ENCODE results near the gene PAX8. TPM values are rescaled to one million over a fixed set of nuclear protein-coding genes. Genes with fewer than 3 reads are reported as not detected.

PAX8 gene
- total and polyA plus RNA-seq, 2 donors = 0.19 to 0.41 TPM

- Histone ChIP-seq H3K27me3 (ENCODE audit: control insufficient read depth in 2 of 2, insufficient read depth in 1 of 2, low read length in 1 of 2) (peaks cover 51 to 99% of the 10 kb centered on the region in 2 donors), H3K4me1 (ENCODE audit: control insufficient read depth in 2 of 2, insufficient read depth in 2 of 2, low read length in 2 of 2) (no peaks in the 10 kb centered on the region), H3K9me3 (ENCODE audit: control insufficient read depth in 2 of 2, insufficient read depth in 1 of 2, low read length in 1 of 2) (no peaks in the 10 kb centered on the region), H3K36me3 (ENCODE audit: control insufficient read depth in 2 of 2, insufficient read depth in 2 of 2, low read length in 1 of 2) (no peaks in the 10 kb centered on the region), H3K27ac (ENCODE audit: low read depth in 1 of 2, low read length in 1 of 2) (no peak overlapping the region), H3K4me3 (ENCODE audit: low read length in 2 of 2) (no peak overlapping the region)
- no peak for DNase-seq (ENCODE audit: low read depth in 6 of 9, low spot score in 9 of 9)
- WGBS = 8% methylated on average over 38 of the region's 38 CpGs
These were observed 3.0 kb downstream of the PAX8 start for GRCh38 chr2:113275556-113276215.

GRCh38 chr2:113274432-113274831 is 4.3 kb downstream of the PAX8 start:
- Histone ChIP-seq H3K27me3 (ENCODE audit: control insufficient read depth in 2 of 2, insufficient read depth in 1 of 2, low read length in 1 of 2) (peaks cover 47 to 92% of the 10 kb centered on the region in 2 donors), H3K36me3 (ENCODE audit: control insufficient read depth in 2 of 2, insufficient read depth in 2 of 2, low read length in 1 of 2) (no peaks in the 10 kb centered on the region), H3K4me3 (ENCODE audit: low read length in 2 of 2) (no peak overlapping the region), H3K4me1 (ENCODE audit: control insufficient read depth in 2 of 2, insufficient read depth in 2 of 2, low read length in 2 of 2) (no peaks in the 10 kb centered on the region), H3K27ac (ENCODE audit: low read depth in 1 of 2, low read length in 1 of 2) (no peak overlapping the region), H3K9me3 (ENCODE audit: control insufficient read depth in 2 of 2, insufficient read depth in 1 of 2, low read length in 1 of 2) (no peaks in the 10 kb centered on the region)
- no peak for DNase-seq (ENCODE audit: low read depth in 6 of 9, low spot score in 9 of 9)

- Histone ChIP-seq H3K4me1 (ENCODE audit: control insufficient read depth in 2 of 2, insufficient read depth in 2 of 2, low read length in 2 of 2) (no peaks in the 10 kb centered on the region), H3K27me3 (ENCODE audit: control insufficient read depth in 2 of 2, insufficient read depth in 1 of 2, low read length in 1 of 2) (peaks cover 44 to 87% of the 10 kb centered on the region in 2 donors), H3K36me3 (ENCODE audit: control insufficient read depth in 2 of 2, insufficient read depth in 2 of 2, low read length in 1 of 2) (no peaks in the 10 kb centered on the region), H3K9me3 (ENCODE audit: control insufficient read depth in 2 of 2, insufficient read depth in 1 of 2, low read length in 1 of 2) (no peaks in the 10 kb centered on the region), H3K4me3 (ENCODE audit: low read length in 2 of 2) (no peak overlapping the region), H3K27ac (ENCODE audit: low read depth in 1 of 2, low read length in 1 of 2) (no peak overlapping the region)
- no peak for DNase-seq (ENCODE audit: low read depth in 6 of 9, low spot score in 9 of 9)
- 34% methylated on average over 9 of the region's 9 CpGs for WGBS
These were observed 4.7 kb downstream of the PAX8 start for GRCh38 chr2:113273981-113274380.

GRCh38 chr2:113273027-113273551 is 5.6 kb downstream of the PAX8 start:
- H3K4me3 ChIP-seq (ENCODE audit: low read length in 2 of 2) = no peak overlapping the region
- DNase-seq (ENCODE audit: low read depth in 6 of 9, low spot score in 9 of 9) = peak in 2 of 9 donors; percentile 34 to 53
- no peaks in the 10 kb centered on the region for H3K9me3 ChIP-seq (ENCODE audit: control insufficient read depth in 2 of 2, insufficient read depth in 1 of 2, low read length in 1 of 2)
- no peaks in the 10 kb centered on the region for H3K36me3 ChIP-seq (ENCODE audit: control insufficient read depth in 2 of 2, insufficient read depth in 2 of 2, low read length in 1 of 2)
- no peak overlapping the region for H3K27ac ChIP-seq (ENCODE audit: low read depth in 1 of 2, low read length in 1 of 2)
- H3K4me1 ChIP-seq (ENCODE audit: control insufficient read depth in 2 of 2, insufficient read depth in 2 of 2, low read length in 2 of 2) = no peaks in the 10 kb centered on the region
- 7% methylated on average over 8 of the region's 8 CpGs for WGBS
- peaks cover 35 to 78% of the 10 kb centered on the region in 2 donors for H3K27me3 ChIP-seq (ENCODE audit: control insufficient read depth in 2 of 2, insufficient read depth in 1 of 2, low read length in 1 of 2)

- H3K27ac ChIP-seq (ENCODE audit: low read depth in 1 of 2, low read length in 1 of 2) = no peak overlapping the region
- H3K4me1 ChIP-seq (ENCODE audit: control insufficient read depth in 2 of 2, insufficient read depth in 2 of 2, low read length in 2 of 2) = no peaks in the 10 kb centered on the region
- DNase-seq (ENCODE audit: low read depth in 6 of 9, low spot score in 9 of 9) = no peak
- no peaks in the 10 kb centered on the region for H3K36me3 ChIP-seq (ENCODE audit: control insufficient read depth in 2 of 2, insufficient read depth in 2 of 2, low read length in 1 of 2)
- peaks cover 29 to 72% of the 10 kb centered on the region in 2 donors for H3K27me3 ChIP-seq (ENCODE audit: control insufficient read depth in 2 of 2, insufficient read depth in 1 of 2, low read length in 1 of 2)
- no peaks in the 10 kb centered on the region for H3K9me3 ChIP-seq (ENCODE audit: control insufficient read depth in 2 of 2, insufficient read depth in 1 of 2, low read length in 1 of 2)
- H3K4me3 ChIP-seq (ENCODE audit: low read length in 2 of 2) = no peak overlapping the region
- WGBS = 58% methylated on average over 5 of the region's 5 CpGs
These were observed 6.2 kb downstream of the PAX8 start for GRCh38 chr2:113272477-113272876.

- peaks cover 2 to 38% of the 10 kb centered on the region in 2 donors for H3K27me3 ChIP-seq (ENCODE audit: control insufficient read depth in 2 of 2, insufficient read depth in 1 of 2, low read length in 1 of 2)
- 90% methylated on average over 4 of the region's 4 CpGs for WGBS
- H3K9me3 ChIP-seq (ENCODE audit: control insufficient read depth in 2 of 2, insufficient read depth in 1 of 2, low read length in 1 of 2) = no peaks in the 10 kb centered on the region
These were observed 9.9 kb downstream of the PAX8 start for GRCh38 chr2:113268621-113269360.

GRCh38 chr2:113266431-113266830 is 12.3 kb downstream of the PAX8 start:
- Histone ChIP-seq H3K9me3 (ENCODE audit: control insufficient read depth in 2 of 2, insufficient read depth in 1 of 2, low read length in 1 of 2) (no peaks in the 10 kb centered on the region), H3K27me3 (ENCODE audit: control insufficient read depth in 2 of 2, insufficient read depth in 1 of 2, low read length in 1 of 2) (peaks cover 2 to 15% of the 10 kb centered on the region in 2 donors), H3K4me3 (ENCODE audit: low read length in 2 of 2) (no peak overlapping the region), H3K27ac (ENCODE audit: low read depth in 1 of 2, low read length in 1 of 2) (no peak overlapping the region), H3K4me1 (ENCODE audit: control insufficient read depth in 2 of 2, insufficient read depth in 2 of 2, low read length in 2 of 2) (no peaks in the 10 kb centered on the region), H3K36me3 (ENCODE audit: control insufficient read depth in 2 of 2, insufficient read depth in 2 of 2, low read length in 1 of 2) (peaks cover 0 to 9% of the 10 kb centered on the region in 2 donors)
- DNase-seq (ENCODE audit: low read depth in 6 of 9, low spot score in 9 of 9) = no peak
- WGBS = 93% methylated on average over 7 of the region's 7 CpGs

More at GRCh38 chr2:113268621-113269360, 9.9 kb downstream of the PAX8 start:
- DNase-seq (ENCODE audit: low read depth in 6 of 9, low spot score in 9 of 9) = no peak
- H3K4me3 ChIP-seq (ENCODE audit: low read length in 2 of 2) = no peak overlapping the region
- H3K36me3 ChIP-seq (ENCODE audit: control insufficient read depth in 2 of 2, insufficient read depth in 2 of 2, low read length in 1 of 2) = peaks cover 0 to 9% of the 10 kb centered on the region in 2 donors
- no peak overlapping the region for H3K27ac ChIP-seq (ENCODE audit: low read depth in 1 of 2, low read length in 1 of 2)
- H3K4me1 ChIP-seq (ENCODE audit: control insufficient read depth in 2 of 2, insufficient read depth in 2 of 2, low read length in 2 of 2) = no peaks in the 10 kb centered on the region

GRCh38 chr2:113264713-113265403 is 13.9 kb downstream of the PAX8 start:
- no peaks in the 10 kb centered on the region for H3K9me3 ChIP-seq (ENCODE audit: control insufficient read depth in 2 of 2, insufficient read depth in 1 of 2, low read length in 1 of 2)
- H3K27me3 ChIP-seq (ENCODE audit: control insufficient read depth in 2 of 2, insufficient read depth in 1 of 2, low read length in 1 of 2) = peaks cover 0 to 3% of the 10 kb centered on the region in 2 donors
- 94% methylated on average over 9 of the region's 9 CpGs for WGBS

GRCh38 chr2:113263546-113263945 is 15.2 kb downstream of the PAX8 start:
- Histone ChIP-seq H3K27ac (ENCODE audit: low read depth in 1 of 2, low read length in 1 of 2) (no peak overlapping the region), H3K9me3 (ENCODE audit: control insufficient read depth in 2 of 2, insufficient read depth in 1 of 2, low read length in 1 of 2) (no peaks in the 10 kb centered on the region), H3K4me3 (ENCODE audit: low read length in 2 of 2) (no peak overlapping the region), H3K27me3 (ENCODE audit: control insufficient read depth in 2 of 2, insufficient read depth in 1 of 2, low read length in 1 of 2) (peaks cover 0 to 3% of the 10 kb centered on the region in 2 donors), H3K36me3 (ENCODE audit: control insufficient read depth in 2 of 2, insufficient read depth in 2 of 2, low read length in 1 of 2) (peaks cover 0 to 9% of the 10 kb centered on the region in 2 donors), H3K4me1 (ENCODE audit: control insufficient read depth in 2 of 2, insufficient read depth in 2 of 2, low read length in 2 of 2) (no peaks in the 10 kb centered on the region)
- 93% methylated on average over 1 of the region's 1 CpG for WGBS
- no peak for DNase-seq (ENCODE audit: low read depth in 6 of 9, low spot score in 9 of 9)

More at GRCh38 chr2:113264713-113265403, 13.9 kb downstream of the PAX8 start:
- H3K36me3 ChIP-seq (ENCODE audit: control insufficient read depth in 2 of 2, insufficient read depth in 2 of 2, low read length in 1 of 2) = peaks cover 0 to 9% of the 10 kb centered on the region in 2 donors
- no peaks in the 10 kb centered on the region for H3K4me1 ChIP-seq (ENCODE audit: control insufficient read depth in 2 of 2, insufficient read depth in 2 of 2, low read length in 2 of 2)
- no peak for DNase-seq (ENCODE audit: low read depth in 6 of 9, low spot score in 9 of 9)
- no peak overlapping the region for H3K27ac ChIP-seq (ENCODE audit: low read depth in 1 of 2, low read length in 1 of 2)
- no peak overlapping the region for H3K4me3 ChIP-seq (ENCODE audit: low read length in 2 of 2)

Data from thymus (tissue), 11 donors.